WTC11 (cell line): ENCODE measurements around the gene KRTAP10-9.
A peak's percentile ranks its signal among the peaks of the same experiment; 100 is the strongest.

Experiments
- ATF1 ChIP-seq: sonication (generic); formaldehyde crosslinking; IDR thresholded peaks from 2 replicates; pipeline ENCODE4 v1.8.1; 2023; ENCODE audit warnings: mild to moderate bottlenecking, moderate library complexity, missing genetic modification reagents
- CBFB ChIP-seq: sonication (generic); formaldehyde crosslinking; IDR thresholded peaks from 2 replicates; pipeline ENCODE4 v1.8.1; 2022; ENCODE audit warnings: mild to moderate bottlenecking, low read depth, missing genetic modification reagents
- CREB1 ChIP-seq: sonication (generic); formaldehyde crosslinking; IDR thresholded peaks from 2 replicates; pipeline ENCODE4 v1.8.0; 2023; ENCODE audit warnings: mild to moderate bottlenecking, missing genetic modification reagents
- E2F5 ChIP-seq: sonication (generic); formaldehyde crosslinking; IDR thresholded peaks from 2 replicates; pipeline ENCODE4 v1.8.1; 2022; ENCODE audit warnings: mild to moderate bottlenecking, moderate library complexity, missing genetic modification reagents
- EMX1 ChIP-seq: fragments of 250-450 bp; sonication (Bioruptor Pico); IDR thresholded peaks from 2 replicates; pipeline ENCODE4 v1.8.0; 2021; ENCODE audit warnings: mild to moderate bottlenecking
- ETV6 ChIP-seq: sonication (generic); formaldehyde crosslinking; IDR thresholded peaks from 2 replicates; pipeline ENCODE4 v1.8.1; 2022; ENCODE audit warnings: mild to moderate bottlenecking, missing genetic modification reagents
- MAX ChIP-seq: sonication (generic); formaldehyde crosslinking; IDR thresholded peaks from 2 replicates; pipeline ENCODE4 v1.8.0; 2022; ENCODE audit warnings: mild to moderate bottlenecking, missing genetic modification reagents
- NFYB ChIP-seq: sonication (generic); formaldehyde crosslinking; conservative IDR thresholded peaks from 2 replicates; pipeline ENCODE4 v1.8.0; 2022; ENCODE audit warnings: low read depth, missing genetic modification reagents
- NR3C1 ChIP-seq: sonication (generic); formaldehyde crosslinking; conservative IDR thresholded peaks from 2 replicates; pipeline ENCODE4 v1.8.1; 2023; ENCODE audit warnings: low read depth, mild to moderate bottlenecking, missing genetic modification reagents
- SMAD4 ChIP-seq: sonication (generic); formaldehyde crosslinking; IDR thresholded peaks from 2 replicates; pipeline ENCODE4 v1.8.0; 2022; ENCODE audit warnings: mild to moderate bottlenecking, missing genetic modification reagents
- SP1 ChIP-seq: sonication (generic); formaldehyde crosslinking; conservative IDR thresholded peaks from 2 replicates; pipeline ENCODE4 v1.8.1; 2022; ENCODE audit warnings: missing genetic modification reagents
- TF ChIP-seq, protein P1 (sequence below): fragments of 200-600 bp; IDR thresholded peaks from 2 replicates; pipeline ENCODE4 v1.8.0; 2022; ENCODE audit warnings: antibody characterized with exemption

- TF ChIP-seq SMAD4 (CRISPR knock-in tag) (no peak), ETV6 (no peak), CBFB (CRISPR knock-in tag) (no peak), CREB1 (CRISPR knock-in tag) (no peak), SP1 (CRISPR knock-in tag) (0 out of 2 replicates have a peak, but pooled peaks have one; percentile 37), EMX1 (no peak), ATF1 (no peak), NFYB (no peak), NR3C1 (no peak), E2F5 (no peak), MAX (CRISPR knock-in tag) (peak; percentile 72; the same call in 1 of the 2 replicates)
- TF ChIP-seq, protein P1, sequence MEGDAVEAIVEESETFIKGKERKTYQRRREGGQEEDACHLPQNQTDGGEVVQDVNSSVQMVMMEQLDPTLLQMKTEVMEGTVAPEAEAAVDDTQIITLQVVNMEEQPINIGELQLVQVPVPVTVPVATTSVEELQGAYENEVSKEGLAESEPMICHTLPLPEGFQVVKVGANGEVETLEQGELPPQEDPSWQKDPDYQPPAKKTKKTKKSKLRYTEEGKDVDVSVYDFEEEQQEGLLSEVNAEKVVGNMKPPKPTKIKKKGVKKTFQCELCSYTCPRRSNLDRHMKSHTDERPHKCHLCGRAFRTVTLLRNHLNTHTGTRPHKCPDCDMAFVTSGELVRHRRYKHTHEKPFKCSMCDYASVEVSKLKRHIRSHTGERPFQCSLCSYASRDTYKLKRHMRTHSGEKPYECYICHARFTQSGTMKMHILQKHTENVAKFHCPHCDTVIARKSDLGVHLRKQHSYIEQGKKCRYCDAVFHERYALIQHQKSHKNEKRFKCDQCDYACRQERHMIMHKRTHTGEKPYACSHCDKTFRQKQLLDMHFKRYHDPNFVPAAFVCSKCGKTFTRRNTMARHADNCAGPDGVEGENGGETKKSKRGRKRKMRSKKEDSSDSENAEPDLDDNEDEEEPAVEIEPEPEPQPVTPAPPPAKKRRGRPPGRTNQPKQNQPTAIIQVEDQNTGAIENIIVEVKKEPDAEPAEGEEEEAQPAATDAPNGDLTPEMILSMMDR, result no peak
These were observed 26.2 kb downstream of the KRTAP10-9 start for GRCh38 chr21:44653123-44653522.
